NCI-H1105 (cell line): ENCODE data around the gene GCN1.

Experiments
- DNase-seq: peaks from one replicate; lab custom pipeline; 2025; lab: John Stamatoyannopoulos, UW

GCN1 gene

GRCh38 chr12:120115692-120116440, 78.6 kb downstream of the GCN1 start:
- DNase-seq, result no peak

- no peak for DNase-seq
Measured at GRCh38 chr12:120115066-120115465, 79.4 kb downstream of the GCN1 start.

- DNase-seq, result no peak
Measured at GRCh38 chr12:120110550-120111501, 83.7 kb downstream of the GCN1 start.

GRCh38 chr12:120109570-120110267, 84.8 kb downstream of the GCN1 start:
- no peak for DNase-seq

GRCh38 chr12:120106151-120106550, 88.4 kb downstream of the GCN1 start:
- no peak for DNase-seq

GRCh38 chr12:120103371-120103770, 91.1 kb downstream of the GCN1 start:
- DNase-seq, result no peak

GRCh38 chr12:120103044-120103338, 91.5 kb downstream of the GCN1 start:
- no peak for DNase-seq

GRCh38 chr12:120102189-120103043, 92.1 kb downstream of the GCN1 start:
- no peak for DNase-seq

GRCh38 chr12:120101617-120102016, 92.9 kb downstream of the GCN1 start:
- no peak for DNase-seq

GRCh38 chr12:120101182-120101581, 93.3 kb downstream of the GCN1 start:
- DNase-seq, result no peak

GRCh38 chr12:120100630-120101029, 93.9 kb downstream of the GCN1 start:
- DNase-seq, result peak; percentile 85

GRCh38 chr12:120099738-120100137, 94.8 kb downstream of the GCN1 start:
- DNase-seq, result no peak

- DNase-seq, result no peak
Measured at GRCh38 chr12:120098756-120099470, 95.6 kb downstream of the GCN1 start.

GRCh38 chr12:120096671-120097202, 97.8 kb downstream of the GCN1 start:
- no peak for DNase-seq

GRCh38 chr12:120095736-120096135, 98.8 kb downstream of the GCN1 start:
- DNase-seq, result no peak

- no peak for DNase-seq
Measured at GRCh38 chr12:120095331-120095730, 99.2 kb downstream of the GCN1 start.

GRCh38 chr12:120094485-120094884, 100.0 kb downstream of the GCN1 start:
- DNase-seq, result no peak

GRCh38 chr12:120093592-120094355, 100.7 kb downstream of the GCN1 start:
- DNase-seq, result peak; percentile 53

- no peak for DNase-seq
Measured at GRCh38 chr12:120093336-120093591, 101.3 kb downstream of the GCN1 start.
